Stimulated activated CD4-positive, alpha-beta T cell treated with anti-CD3 and anti-CD28 coated beads, Interleukin-2, amount 100 ng/mL, for 48 hours (primary cell): ENCODE results near the gene COL9A1.

Source experiments
- DNase-seq, 2 donors: peaks; one replicate each; pipeline ENCODE4 v3.0.0-alpha.2; 2020

Gene COL9A1

DNA sequence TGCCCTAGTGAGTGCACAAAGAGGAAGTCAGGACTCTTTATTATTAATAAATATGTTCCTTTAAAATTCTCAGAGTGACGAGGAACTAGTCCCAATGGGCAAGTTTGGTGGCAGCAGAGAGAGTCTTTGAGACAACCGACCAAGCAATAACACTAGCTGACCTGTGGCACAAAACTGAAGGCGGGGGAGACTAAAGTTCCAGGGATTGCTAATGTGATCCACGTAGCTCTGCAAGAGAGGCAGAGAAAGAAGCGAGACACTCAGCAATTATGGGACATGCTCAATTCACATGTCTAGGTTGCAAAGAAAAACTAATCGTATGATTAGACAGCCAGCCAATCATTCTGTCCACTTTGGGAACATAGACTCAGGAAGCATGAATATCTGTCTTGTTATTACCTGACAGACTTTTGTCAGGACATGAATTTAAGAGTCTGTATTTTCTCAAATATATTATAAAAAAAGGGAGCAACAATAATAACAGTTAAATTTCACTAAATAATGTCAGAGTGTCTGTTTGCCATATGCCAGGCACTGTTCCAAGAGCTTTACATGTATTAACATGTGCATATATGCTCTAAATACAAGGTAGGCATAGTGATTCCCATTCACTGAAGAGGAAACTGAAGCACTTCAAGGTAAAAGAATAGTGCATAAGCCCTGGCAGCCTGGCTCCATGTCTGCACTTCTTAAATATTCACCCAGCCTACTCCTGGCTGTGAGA, 81.0 kb downstream of the COL9A1 start:
- DNase-seq: no peak

DNA sequence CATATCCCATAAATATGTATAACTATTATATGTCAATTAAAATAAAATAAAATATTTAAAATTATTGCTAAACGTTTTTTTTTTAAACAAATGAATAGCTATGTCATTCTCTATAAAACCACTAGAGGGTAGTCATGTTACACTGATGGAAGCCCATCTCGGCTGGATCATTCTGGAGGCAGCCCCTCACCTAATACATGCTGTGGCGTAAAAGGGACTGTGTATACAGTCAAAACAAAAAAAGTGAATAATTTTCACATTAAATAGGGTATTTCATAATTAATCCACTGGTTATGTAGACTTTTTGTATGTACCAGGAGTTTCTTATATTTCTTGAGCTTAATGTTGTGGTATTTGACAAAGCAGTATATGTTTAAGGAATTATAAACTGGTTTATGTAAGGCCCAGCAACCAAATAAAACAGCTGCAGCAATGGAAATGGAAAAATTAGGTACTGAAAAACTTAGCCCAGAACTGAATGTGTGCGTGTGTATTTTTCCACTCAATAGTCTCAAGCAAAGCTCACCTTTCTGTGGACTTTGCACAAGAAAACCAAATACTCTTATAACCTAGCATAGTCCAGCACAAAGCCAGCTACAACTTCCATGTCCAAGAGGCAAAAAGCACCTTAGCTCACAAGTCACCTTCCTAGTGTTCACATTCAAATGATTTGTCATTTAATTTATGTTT, 81.7 kb downstream of the COL9A1 start:
- no peak for DNase-seq

DNA sequence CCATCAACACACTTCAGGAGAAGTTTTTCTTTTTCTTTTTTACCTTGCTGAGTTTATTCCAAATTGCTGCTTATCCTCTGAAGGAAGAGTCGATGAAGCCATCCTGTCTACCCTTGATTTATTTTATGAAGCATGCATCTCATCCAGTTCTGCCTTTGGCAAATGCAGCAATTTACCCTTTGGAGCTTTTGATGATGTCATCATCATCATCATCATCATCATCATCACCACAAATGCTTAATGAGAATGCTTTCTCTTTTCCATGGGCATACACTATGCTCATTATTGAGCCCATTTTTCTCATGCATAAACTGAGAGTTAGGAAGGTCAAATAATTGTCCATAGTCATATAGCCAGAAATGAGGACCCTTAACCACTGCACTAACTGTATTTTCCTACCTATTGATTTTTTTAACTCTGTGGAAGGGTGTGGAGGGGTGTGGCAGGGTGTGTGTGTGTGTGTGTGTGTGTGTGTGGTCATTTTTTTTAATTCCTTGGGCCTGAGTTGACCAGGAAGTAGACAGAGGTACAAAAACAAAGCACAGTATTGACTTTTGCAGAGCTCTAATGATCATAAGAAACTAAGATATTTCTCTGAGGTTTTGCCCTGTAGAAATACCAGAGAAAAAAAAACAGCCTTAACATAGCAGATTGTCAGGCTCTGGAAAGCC, 82.8 kb downstream of the COL9A1 start:
- no peak for DNase-seq

DNA sequence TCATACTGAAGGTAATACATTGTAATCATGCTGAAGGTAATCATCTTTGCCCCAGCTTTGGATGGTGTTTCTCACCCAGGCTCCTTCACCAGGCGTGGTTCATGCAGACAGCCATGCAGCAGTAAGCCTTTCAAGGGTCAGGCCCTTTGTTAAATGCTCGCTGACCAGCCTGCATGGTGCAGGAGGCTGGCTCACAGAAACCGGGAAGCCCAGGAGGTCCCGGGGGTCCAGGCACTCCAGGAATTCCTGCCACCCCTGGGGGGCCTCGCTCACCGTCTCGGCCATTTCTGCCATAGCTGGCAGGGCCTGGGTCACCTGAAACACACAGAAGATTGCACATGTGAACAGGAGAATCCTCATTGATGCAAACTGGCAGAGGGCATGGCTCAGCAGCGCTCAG, 86.1 kb downstream of the COL9A1 start:
- no peak for DNase-seq

DNA sequence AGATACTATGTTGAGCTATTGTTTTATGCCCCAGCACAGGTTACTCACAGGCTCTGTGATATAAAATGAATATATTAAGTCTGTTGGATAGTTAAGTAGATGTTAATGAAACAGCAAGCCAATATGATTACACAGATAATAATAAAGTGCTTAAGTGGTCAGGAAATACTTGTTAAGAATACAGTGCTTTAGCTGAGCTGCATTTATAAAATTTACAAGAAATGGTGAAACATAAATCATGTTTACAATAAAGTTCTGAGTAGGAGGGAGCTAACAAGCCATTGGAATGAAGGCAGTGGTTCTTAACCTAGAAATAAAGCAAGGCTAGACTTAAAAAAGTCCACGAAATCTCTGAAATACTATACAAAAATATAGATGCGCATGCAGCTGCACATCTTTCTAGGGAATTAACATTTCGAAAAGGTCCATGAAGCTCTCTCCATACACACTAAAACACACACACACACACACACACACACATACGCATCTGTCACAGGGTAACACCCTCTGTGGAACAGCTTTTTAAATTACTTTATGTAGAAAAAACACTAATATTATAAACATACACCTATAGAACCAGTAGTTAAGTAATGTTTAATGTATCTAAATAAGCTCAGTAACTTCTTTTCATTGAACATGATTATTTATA, 87.3 kb downstream of the COL9A1 start:
- DNase-seq: no peak

DNA sequence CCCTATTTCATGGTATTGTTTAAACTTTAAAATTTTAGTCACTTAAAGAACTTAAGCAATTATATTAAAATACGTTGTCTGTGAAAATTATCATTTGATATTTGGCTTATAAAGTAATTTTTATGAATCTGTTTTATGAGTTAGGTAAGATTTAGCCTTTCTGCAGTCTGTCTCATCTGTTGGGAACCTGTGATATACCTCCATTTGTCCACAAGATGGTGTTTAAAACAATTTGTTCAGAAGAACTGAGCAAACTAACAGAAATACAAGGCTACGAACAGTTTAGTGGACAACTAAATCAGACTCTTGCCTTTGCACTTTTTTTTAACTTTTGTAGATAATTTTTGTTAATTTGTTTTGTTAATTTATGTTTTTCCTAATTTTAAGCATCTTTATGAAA, 92.4 kb downstream of the COL9A1 start:
- DNase-seq: no peak

DNA sequence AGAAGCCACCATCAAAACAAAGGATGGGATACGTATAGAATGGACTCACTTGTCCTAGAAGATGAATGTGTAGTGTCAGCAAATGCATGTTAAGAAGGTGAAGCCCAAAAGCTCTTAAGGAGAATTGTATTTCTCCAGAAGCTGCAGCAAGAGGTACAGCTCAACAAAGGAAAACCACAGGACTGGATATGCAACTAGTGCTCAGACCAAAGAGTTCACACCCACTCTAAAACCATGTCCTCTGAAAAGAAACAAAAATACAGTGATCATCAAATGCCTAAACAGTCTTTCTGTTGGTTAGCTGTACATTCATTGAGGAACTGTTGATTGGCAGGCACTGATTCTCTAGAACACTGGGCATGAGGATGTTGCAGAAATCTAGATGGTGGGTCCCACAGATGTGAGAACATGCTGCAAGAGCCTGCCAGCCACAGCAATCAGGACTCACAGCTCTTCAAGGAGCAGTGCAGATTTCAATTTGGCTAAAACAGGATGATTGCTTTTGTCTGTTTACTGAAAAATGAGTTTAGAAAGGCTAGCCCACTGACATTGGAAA, 94.6 kb downstream of the COL9A1 start:
- DNase-seq: no peak

DNA sequence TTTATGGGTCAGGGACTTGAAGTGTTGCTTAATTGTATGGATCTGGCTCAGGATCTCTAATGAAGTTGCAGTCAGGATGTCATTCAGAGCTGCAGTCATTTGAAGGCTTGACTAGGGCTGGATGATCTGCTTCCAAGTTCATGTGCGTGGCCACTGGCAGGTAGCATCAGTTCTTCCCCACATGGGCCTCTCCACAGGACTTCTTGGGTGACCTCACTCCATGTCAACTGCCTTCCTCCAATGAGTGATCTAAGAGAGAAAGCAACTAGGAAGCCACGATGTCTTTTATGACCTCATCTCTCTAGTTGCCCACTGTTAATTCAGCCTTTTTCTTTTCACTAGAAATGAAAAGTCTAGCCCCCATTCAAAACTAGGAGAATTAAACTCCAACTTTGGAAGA, 104.1 kb downstream of the COL9A1 start:
- DNase-seq: no peak

DNA sequence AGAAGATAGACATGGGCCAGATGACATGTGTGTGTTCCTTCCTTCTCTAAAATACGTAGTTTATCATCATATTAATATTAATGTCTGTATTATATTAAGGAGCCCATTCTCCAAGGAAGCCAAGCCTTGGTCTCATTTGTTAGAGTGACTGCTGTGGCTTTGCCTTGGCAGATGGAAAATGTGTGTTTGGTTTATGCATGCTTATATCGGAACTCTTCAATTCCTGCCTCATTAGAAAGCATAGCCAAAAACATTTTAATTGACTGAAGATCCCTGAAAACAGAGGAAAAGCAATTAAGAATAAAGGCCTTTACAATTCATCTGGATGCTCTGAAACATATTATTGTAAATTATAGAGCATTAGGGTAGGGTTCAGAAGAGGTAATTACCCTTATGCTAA, 106.4 kb downstream of the COL9A1 start:
- no peak for DNase-seq

DNA sequence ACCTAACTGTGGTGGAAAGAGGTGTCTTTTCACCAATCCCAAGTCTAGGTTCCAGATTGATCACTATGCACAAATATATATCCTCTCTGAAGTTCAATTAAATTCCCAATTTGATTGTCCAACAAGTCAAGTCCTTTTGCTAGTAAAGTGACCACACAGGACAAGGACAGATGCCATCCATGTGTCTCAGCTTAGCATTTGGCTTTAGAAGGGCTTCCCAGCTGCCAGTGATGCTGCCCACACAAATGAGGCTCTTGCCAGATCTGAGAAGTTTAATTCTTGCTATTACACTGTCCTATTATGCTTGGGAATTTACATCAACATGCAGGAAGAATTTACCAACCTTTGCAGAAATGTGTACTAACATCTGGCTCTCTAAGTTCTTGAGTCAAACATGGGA, 108.5 kb downstream of the COL9A1 start:
- DNase-seq: no peak

DNA sequence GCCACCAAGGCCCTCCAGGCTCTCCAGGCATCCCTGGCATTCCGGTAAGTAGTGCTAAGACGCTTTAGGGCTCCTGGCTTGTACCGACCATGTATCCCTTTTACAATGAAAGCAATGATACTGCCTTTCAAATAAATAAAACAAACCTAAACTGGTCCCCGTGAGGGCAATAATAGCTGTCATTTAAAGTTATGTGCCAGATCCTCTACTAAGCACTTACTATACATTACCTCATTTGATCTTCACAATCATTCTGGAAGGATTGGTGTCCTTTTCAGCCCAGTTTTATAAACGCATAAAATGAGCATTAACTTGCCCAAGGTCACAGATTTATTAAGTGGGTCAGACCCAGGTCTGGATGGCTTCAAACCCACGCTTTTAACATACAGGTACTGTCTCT, 114.7 kb downstream of the COL9A1 start:
- no peak for DNase-seq

DNA sequence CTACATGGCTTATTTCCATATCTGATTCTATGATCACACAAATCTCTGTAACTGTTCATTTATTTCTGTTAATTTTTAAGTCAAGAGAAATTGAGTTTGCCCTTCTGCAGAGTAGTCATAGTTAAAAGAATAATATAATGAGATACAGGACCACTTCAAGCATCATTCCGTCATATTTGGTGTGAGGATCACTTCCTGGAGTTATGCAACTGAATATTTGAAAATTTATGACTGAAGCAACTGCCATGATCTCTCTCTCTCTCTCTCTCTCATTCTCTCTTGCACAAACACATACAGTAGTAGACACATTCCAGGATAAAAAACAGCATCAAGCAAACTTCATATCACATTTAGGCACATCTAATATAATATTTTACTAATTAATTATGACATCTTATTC, 116.4 kb downstream of the COL9A1 start:
- no peak for DNase-seq

DNA sequence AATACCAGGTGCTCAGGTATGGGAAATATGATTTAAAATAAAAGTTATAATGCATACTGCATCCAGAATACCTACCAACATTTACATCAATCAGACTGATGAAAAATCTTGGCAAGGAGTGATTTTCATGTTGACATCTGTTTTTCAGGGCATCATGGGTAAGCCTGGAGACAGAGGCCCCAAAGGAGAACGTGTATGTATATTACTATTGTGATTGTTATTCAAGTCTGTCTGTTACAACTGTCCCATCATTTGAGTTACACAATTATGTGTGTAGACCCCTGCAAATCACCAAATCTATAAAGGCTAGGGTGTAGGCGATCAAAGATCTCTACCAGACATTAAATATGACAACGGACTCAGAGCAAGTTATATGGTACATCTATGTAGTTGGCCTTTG, 118.2 kb downstream of the COL9A1 start:
- no peak for DNase-seq

DNA sequence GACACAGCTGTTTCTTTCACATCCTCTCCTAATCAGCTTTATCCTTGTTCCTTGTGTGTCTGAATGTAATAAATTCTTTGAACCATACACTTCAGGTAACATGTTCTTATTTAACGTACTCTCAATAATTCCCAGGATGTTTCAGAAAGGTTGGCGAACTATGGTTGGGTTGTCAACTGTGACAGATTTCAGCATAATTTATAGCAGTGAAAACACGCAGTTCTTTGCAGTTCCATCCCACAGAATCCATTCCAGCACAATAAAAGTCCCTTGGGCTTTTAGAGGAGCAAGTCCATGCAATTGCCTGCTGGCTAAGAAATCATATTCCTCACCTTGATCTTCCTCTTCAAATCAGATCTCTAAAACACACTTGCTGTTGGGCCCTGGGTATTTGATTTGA, 119.3 kb downstream of the COL9A1 start:
- no peak for DNase-seq

DNA sequence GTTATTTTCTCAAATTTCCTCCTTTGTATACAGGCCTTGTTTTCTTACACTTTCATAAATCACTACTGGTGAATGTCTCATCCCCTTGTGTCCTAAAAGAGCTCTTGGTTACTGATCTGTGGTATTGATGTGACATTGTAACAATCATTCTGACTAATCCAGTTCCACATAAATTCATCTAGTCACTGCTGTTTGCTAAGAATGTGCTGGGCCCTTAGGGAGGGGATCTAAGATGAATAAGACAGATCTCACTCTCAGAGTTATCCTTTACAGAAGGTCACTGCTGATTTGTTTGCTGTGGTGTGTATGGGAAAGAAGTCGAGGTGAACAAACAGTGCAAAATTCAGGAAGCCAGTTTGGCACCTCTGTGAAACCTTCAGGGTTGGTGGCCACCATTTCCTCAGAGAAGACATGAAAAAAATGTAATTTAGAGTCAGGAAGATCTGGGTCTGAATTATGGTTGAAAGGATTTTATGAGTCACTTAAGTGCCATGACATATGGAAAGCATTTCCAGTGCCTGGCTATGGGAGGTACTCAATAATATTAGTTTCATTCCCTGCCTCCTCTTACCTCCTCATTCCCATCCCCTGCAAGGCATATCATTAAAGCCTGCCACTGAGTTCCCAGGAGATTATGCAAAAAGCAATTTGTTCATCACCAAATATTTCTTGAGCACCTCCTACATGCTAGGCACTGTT, 121.8 kb downstream of the COL9A1 start:
- DNase-seq: no peak

DNA sequence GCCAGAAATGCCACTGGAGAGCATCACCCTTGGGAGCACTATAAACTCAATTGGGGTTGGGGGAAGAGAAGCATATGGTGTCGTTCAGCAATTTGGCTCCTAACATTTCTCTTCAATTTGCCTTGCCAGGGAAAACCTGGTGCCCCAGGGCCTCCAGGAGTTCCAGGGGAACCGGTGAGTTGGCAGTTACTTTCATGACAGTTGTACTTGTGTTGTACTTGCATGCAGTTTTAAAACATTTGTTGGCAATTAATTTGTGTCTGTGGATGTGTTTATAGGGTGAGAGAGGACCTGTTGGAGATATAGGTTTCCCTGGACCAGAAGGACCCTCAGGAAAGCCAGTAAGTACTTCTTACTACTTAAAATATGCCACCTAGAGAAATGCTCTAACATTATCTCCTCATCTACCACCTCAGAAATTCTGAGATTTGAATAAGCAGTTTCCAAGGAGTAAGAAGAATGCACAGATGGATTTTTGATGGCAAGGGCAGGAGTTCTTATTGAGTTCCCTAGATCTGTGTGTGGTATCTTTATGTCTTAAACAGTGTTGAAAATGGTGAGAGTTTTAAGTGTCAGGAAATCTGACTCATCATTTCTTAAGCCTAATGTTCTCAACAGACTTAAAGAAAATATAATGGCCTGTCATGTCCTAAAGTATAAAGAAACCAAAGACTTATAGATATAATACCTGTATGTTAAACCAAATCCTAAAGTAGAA, 122.5 kb downstream of the COL9A1 start:
- no peak for DNase-seq

DNA sequence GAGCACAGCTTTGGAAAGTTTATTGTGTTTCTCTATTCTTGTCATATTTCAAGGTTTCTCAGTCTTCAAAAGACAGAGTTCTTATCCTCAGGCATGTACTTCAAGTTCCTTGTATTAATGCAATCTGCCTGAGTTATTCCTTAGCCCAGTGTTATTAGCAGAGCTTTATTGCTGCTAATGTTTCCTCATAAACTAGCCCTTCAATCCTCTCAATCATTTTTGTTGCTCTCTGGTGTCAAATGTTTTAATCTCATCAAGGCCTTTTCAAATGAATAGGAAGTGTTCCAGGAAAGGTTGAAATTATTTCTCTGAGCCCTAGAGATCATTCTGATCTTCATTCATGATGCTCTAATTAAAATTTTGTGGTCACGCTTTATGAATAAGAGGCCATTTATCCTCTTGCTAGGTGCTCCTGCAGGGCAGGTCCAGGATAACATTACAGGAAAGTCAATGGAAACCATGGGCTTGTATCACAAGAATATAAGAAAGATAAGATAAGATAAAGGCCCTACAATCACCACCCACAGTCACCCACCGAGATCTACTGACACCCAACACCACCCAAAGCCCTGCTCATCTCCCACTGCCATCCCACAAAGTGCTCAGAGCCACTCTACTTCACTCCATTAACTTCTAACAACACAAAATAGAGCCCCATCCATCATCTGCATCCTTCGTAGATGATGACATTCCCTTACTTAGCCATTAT, 125.9 kb downstream of the COL9A1 start:
- DNase-seq: no peak

DNA sequence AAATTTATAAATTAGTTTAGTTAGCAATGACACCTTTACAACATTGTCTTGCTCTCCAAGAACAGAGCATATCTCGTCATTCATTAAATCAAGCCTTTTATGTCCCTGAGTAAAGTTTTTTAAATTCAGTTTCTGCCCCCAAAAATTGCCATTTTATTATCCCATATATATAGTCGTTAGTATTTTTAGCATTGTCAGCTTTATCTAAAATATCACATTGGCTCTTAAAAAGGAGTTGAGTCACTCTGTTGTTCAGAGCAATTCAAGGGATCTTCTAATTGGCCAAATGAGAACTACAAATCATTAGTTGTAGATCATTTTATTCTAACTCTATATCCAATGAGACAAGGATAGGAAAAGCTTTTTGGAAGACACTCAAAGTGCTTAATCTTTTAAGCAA, 127.1 kb downstream of the COL9A1 start:
- no peak for DNase-seq

DNA sequence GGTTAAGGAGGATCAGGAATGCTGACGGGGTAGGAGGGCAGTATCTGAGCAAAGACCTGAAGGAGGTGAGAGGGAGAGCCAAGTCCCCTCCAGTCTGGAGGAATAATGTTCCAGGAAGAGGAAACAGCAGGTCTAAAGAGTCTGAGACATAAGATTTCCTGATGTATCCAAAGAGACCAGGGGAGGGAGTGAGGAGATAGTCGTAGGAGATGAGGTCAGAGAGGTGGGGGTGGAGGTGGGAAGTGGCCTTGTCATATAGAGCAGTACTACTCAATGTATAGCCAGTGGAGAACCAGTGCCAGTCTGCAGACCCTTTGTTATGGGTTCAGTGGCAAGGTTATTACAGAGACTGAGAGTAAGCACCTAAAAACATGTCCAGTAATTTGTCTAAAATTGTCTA, 130.6 kb downstream of the COL9A1 start:
- no peak for DNase-seq

DNA sequence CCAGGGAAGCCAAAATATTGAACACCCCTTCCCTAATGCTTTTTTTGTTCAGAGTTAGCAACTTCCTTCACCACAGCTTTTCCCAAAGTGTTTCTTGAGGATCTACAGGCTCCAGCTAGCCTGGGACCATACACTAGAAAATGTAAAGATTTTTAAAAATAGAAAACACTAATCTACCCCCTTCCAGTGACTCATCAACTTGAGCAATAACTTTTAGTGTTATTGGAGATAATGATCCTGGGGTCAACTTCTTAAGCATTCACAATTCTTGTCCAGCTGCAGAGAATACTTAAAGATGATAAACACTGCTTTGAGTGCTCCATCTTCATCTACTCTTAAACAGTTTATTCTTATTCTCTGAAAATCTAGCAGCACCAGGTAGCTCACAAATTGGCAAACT, 131.6 kb downstream of the COL9A1 start:
- no peak for DNase-seq

DNA sequence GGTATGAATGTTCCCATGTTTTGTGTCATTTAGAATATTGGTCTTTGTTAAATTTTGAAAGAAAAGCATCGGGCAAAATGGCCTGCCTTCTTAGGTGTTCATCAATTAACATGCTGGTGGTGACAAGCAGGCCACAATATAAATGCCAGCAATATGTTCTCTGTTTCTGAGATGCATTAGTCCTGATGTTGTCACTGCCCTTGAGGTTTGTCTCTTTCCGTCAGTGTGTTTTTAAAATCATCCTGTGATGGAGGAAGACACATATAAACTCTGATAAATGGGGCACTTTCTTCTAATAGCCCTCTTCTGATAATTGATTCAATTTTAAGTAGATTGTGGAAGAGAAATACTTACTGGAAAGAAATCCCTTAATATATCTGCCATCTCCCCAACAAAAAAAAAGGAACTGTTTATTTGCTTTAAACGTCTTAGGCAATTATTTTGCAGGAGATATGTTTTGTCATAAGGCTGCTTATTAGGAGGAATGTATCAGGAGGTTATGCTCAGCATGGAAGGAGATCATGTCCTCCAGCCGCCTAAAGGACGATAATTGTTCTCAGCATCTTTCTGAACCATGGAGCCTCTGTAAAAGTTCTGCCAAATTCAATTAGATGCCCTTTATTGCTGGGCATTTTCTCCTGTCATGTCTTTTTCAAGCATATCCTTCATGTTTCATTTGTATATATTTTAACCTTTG, 134.1 kb downstream of the COL9A1 start:
- DNase-seq: no peak
